Measurements from ENCODE around the gene ACTL7B.
"Not testable (repeated sequence)": the region's sequence is repeated elsewhere in the genome, so short reads cannot be mapped to it uniquely, and the experiment has no call there.

The ACTL7B gene

DNA sequence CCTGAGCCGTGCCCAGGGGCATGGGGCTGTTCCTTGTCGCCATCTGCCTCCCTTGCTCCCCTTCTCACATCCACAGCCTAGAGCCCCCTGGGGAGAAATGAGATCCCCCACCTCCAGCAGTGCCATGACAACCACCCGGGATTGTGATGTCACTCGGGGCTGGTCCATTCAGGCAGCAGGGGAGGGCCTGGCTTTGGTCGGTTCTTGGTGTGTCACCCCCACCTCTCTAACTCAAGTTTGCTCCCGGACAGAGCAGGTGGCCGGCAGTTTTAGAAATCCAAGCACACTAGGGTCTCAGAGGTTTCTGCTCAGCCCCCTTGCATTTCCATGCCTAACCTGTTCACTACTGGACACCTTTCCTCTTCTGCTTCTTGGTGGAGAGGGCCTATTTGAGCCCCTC, at the start of gene ACTL7B:
TSS of gene ACTL7B (minus strand) at position 99 of the 400 bp plus-strand sequence. CDS start at position 43, 56 bp downstream.
- DNase-seq, result no peak

GRCh38 chr9:108905494-108905893, 49.7 kb upstream of the ACTL7B start:
- DNase-seq, result no peak

GRCh38 chr9:108904161-108904560, 48.4 kb upstream of the ACTL7B start:
- no peak for DNase-seq

DNA sequence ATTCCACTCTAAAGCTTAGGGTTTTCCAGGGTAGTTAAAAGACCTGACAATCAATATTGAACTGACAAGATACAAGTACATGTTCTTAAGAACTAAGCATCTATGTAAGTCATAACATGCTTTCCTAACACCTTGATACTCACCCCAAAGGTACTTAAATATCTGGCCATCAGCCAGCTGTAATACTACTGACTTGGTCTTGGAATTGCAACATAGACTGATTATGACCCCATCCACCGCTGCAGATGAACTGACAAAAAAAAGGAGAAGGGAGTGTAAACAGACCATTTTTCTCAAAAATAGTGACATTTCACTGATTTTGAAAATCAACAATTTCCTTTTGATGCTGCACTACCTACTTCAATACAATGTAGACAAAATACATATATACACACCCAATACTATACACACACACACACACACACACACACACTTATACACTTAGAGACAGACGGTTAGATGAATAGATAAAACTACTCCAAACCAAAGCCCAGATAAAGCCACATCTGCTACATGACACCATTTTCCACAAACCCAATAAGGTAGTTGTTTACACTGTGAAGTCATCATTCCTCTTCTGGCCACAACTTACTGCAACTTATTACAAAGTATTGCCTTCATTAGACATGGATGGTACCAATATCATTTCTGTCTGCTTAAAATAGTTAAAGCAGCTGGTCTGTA, 47.8 kb upstream of the ACTL7B start:
- DNase-seq, result peak; percentile 9

GRCh38 chr9:108900176-108900575, 44.4 kb upstream of the ACTL7B start:
- DNase-seq, result no peak

DNA sequence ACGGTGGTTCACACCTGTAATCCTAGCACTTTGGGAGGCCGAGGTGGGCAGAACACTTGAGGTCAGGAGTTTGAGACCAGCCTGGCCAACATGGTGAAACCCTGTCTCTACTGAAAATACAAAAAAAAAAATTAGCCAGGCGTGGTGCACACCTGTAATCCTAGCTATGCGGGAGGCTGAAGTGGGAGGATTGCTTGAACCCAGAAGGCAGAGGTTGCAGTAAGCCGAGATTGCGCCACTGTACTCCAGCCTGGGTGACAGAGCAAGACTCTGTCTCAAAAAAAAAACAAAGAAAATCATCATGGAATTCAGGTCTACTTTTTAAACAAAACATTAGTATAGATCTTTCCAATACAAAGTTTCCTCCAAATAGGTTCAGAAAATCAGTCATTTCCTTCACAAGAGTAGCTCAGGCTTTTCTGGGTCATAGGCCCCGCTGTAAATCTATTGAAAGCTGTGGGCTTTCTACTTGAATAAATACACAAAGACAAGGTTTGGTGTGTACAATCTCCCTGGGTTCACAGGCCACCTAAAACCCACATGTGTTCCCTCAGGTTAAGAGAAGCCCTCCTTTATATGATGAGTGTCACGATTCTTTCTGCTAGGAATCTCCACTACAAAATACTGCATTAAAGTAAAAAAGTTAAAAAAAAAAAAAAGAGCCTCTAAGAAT, 43.4 kb upstream of the ACTL7B start:
- not testable (repeated sequence) for DNase-seq

GRCh38 chr9:108897324-108898096, 41.7 kb upstream of the ACTL7B start:
- no peak for DNase-seq

DNA sequence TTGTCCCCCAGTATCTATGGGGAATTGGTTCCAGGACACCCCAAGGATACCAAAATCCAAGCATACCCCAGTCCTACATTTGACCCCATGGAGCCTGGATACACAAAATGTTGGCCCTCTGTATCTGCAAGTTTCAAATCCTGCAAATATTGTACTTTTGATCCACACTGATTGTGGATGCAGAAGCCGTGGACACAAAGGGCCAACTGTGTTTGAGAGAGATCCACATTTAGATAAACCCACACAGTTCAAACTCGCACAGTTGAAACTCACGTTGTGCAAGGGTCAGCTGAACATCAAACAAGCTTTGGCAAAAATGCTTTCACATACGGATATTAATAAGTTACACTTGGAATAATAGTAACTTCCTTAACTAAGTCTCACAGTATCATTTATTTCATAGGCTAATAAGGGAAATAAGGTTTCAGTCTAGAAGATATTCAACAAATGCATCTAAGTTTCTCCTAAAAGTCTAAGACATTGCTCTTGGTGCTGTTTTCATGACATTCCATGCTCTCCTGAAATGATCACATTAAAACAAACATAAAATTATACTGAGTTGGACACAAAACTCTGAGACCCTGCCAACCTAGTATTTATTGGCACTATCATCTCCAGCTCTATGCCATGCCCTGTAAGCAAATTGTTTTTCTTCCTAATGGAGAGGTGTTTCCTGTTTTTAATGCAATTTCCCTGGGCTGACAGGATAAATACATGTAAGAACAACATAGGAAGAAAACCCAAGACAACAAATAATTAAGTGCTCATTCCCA, 38.6 kb upstream of the ACTL7B start:
- no peak for DNase-seq

DNA sequence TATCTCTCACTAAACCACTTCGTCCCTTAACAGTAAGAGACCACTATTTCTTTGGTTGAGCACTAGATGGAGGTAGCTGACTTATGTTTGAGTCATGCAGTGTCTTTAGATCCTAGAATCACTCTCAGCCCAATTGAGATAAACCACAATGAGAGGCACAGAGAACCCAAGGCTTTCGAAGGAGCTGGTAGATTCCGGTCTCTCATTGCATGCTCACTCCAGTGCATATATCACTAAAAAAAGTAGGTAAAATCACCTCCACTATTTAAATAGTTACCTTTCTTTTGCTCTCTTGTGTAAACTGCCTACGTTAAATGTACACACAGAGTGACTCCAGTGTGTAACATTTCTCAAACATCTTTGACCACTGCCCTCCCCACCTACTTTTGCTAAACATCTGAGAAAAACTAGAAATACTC, 33.9 kb upstream of the ACTL7B start:
- no peak for DNase-seq

DNA sequence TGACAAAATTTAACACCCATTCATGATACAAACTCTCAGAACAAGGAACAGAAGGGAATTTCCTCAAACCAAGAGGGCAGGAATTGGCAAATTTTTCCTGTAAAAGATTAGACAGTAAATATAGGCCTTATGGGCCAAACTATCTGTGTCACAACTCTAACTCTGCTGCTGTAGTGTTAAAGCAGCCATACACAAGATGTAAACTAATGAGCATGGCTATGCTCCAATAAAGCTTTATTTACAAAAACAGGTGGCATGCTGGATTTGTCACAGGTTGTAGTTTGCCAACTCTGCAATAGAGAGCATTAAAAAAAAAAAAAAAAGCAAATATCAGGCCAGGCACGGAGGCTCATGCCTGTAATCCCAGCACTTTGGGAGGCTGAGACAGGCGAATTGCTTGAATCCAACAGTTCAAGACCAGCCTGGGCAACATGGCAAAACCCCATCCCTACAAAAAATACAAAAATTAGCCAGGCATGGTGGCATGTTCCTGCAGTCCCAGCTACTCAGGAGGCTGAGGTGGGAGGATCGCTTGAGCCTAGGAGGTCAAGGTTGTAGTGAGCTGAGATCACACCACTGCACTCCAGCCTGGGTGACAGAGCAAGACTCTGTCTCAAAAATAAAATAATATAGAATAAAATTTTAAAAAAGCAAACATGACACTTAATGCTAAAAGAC, 30.9 kb upstream of the ACTL7B start:
- not testable (repeated sequence) for DNase-seq

GRCh38 chr9:108885643-108886348, 30.0 kb upstream of the ACTL7B start:
- DNase-seq, result peak; percentile 83

GRCh38 chr9:108884701-108885100, 28.9 kb upstream of the ACTL7B start:
- no peak for DNase-seq

DNA sequence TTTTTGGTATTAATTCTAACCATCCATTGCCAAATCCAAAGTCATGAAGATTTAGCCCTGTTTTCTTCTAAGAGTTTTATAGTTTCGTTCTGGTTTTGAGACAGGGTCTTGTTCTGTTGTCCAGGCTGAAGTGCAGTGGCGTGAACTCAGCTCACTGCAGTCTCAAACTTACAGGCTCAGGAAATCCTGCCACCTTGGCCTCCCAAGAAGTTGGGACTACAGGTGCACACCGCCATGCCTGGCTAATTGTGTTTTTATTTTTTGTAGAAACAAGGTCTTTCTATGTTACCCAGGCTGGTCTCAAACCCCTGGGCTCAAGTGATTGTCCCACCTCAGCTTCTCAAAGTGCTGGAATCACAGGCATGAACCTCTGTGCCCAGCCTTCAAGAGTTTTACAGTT, 27.3 kb upstream of the ACTL7B start:
- no peak for DNase-seq

DNA sequence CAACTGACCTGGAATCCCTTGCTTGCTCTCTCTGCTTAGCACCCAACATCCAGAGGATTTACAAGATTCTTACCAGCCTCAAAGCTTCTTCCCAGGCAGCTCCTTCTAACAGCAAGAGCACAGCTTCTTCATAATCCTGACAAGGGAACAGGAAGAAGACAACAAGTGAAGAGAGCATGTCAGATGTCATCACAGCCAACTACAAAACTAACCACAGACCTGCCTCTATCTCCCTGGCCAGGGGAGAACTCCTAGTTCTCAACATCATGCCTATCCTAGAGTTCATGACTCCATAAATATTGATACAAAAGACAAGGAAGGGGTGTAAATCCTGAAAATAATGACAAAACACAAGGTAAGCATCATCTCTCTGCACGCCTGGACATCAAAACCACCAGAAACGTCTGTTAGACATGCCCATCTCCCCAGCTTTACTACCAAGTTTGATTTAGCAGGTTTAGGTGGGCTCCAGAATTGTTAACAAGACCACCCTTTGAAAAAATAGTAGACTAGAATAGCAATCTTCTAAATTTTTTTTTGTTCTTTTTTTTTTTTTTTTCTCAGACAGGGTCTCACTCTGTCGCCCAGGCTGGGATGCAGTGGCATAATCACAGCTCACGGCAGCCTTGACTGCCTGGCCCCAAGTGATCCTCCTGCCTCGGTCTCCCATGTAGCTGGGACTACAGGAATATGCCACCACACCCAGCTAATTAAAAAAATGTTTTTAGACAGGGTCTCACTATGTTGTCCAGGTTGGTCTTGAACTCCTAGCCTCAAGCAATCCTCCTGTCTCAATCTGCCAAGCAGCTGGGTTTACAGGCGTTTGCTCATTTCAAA, 26.5 kb upstream of the ACTL7B start:
- DNase-seq, result no peak

GRCh38 chr9:108880738-108881316, 25.0 kb upstream of the ACTL7B start:
- DNase-seq, result no peak

GRCh38 chr9:108877524-108877923, 21.7 kb upstream of the ACTL7B start:
- DNase-seq, result no peak

DNA sequence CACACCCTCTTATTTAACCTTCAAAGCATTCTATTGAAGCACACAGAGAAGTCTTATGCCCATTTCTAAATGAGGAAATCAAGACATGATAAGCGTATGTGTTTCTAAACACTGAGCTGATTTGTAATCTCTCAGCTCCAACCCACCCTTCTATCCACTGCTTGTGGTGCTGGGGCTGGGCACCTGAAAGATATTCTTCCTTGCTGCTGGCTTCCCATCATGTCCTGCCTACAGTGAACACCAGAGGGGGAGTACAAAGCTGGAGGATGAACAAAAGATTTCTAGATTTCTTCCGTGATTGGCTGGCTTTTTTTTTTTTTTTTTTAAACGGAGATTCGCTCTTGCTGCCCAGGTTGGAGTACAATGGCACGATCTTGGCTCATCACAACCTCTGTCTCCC, 20.6 kb upstream of the ACTL7B start:
- DNase-seq, result no peak

GRCh38 chr9:108874058-108874788, 18.4 kb upstream of the ACTL7B start:
- no peak for DNase-seq

GRCh38 chr9:108869092-108869725, 13.4 kb upstream of the ACTL7B start:
- DNase-seq, result no peak
